Effector memory CD8-positive, alpha-beta T cell (primary cell): ENCODE measurements around the gene DIO3.
"Not testable (repeated sequence)": the region's sequence is repeated elsewhere in the genome, so short reads cannot be mapped to it uniquely, and the experiment has no call there.

Experiments used
- ATAC-seq: fragments of 150-1000 bp; cut with Tn5 transposase; replicated peaks from 2 replicates; pipeline ENCODE4 v1.10.0; 2021; ENCODE audit warnings: mild to moderate bottlenecking, moderate library complexity
- DNase-seq, 3 experiments: peaks; one replicate each; pipeline ENCODE4 v3.0.0; 2021
- H3K27ac Mint-ChIP-seq, 2 donors: one replicate each; pipeline ENCODE4 v1.8.0; 2022; ENCODE audit warnings: mild to moderate bottlenecking in 2 of 2, mixed read lengths in 2 of 2, moderate library complexity in 2 of 2
- H3K27me3 Mint-ChIP-seq, 2 donors: one replicate each; pipeline ENCODE4 v1.8.0; 2022; ENCODE audit warnings: mixed read lengths in 2 of 2
- H3K36me3 Mint-ChIP-seq: one replicate; pipeline ENCODE4 v1.8.0; 2022; ENCODE audit warnings: mild to moderate bottlenecking, moderate library complexity, mixed read lengths; ENCODE audit not compliant: insufficient read depth
- H3K4me1 Mint-ChIP-seq, 2 donors: one replicate each; pipeline ENCODE4 v1.8.0; 2022; ENCODE audit warnings: low read depth in 2 of 2, mixed read lengths in 2 of 2
- H3K4me3 Mint-ChIP-seq, 2 donors: one replicate each; pipeline ENCODE4 v1.8.0; 2022; ENCODE audit warnings: mild to moderate bottlenecking in 2 of 2, mixed read lengths in 2 of 2, moderate library complexity in 2 of 2
- H3K9me3 Mint-ChIP-seq, 2 donors: one replicate each; pipeline ENCODE4 v1.8.0; 2022; ENCODE audit warnings: mixed read lengths in 2 of 2

Gene DIO3

DNA sequence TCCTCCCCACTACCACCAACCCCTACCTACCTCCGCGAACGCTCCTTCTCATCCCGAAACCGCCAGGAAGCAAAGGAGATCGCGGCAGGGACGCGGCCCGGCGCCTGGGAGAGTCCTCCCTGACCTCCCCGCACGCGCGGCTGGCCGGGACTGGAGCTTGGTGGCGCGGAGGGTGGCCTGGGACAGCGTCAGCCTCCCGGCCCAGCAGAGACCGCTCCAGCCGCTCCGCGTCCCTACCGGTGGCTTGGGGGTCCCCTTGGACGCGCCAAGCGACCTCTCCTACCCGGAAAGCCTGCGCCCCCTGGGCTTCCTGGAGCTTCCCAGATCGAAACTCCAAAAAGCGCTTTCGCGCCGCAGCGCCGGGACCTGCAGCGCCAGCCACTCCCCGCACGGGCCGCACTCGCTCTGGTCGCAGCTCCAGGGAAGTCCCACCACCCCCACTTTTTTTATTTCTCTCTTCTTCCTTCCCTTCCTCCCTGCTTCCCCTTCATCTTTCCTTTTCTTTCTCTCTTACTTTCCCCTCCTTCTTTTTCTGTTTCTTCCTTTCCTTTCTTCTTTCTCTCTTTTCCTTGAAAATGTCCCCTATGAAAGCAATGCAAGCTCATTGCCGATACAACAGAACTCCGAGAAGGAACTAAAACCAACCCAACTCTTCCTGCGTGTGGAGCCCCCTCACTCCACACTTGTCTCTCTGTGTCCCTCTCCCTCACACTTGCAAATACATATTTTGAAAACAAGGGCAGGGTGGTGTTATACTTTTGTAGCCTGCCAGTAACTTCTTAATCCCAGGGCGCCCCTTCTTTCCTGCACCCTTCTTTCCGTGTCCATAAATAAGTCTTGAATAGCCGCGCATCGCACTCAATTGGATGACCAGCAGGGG is 3.8 kb downstream of the DIO3 start:
- ATAC-seq, result no peak
- Mint-ChIP-seq H3K27me3 (peaks cover 71 to 83% of the 10 kb centered on the region in 2 donors), H3K9me3 (no peaks in the 10 kb centered on the region), H3K4me3 (peak overlapping the region in 1 of 2 donors; percentile 3), H3K27ac (no peak overlapping the region), H3K36me3 (no peaks in the 10 kb centered on the region), H3K4me1 (peaks cover 3 to 5% of the 10 kb centered on the region in 2 donors)
- no peak for DNase-seq

DNA sequence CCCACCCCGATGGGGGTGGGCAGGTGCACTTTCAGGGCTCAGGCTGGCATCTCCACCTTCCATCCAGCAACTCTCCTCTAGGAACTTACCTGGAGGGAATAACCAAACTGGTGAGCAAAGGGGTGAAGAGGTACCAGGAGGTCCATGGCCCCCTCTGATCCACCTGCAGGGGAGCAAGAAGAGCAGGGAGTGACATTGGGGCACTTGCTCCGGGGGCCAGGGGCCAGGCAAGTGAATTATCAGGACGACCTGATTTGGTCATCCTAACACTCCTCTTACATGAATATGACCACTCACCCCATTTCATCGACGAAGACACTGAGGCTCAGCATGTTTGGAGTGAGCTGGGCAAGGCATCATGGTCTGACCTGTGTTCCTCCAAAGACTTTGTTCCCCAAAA is 6.0 kb downstream of the DIO3 start:
- ATAC-seq (no peak), DNase-seq (no peak)
- H3K27me3 Mint-ChIP-seq, result peaks cover 63 to 80% of the 10 kb centered on the region in 2 donors
- peaks cover 5 to 8% of the 10 kb centered on the region in 2 donors for H3K4me1 Mint-ChIP-seq
- H3K27ac Mint-ChIP-seq, result no peak overlapping the region
- H3K36me3 Mint-ChIP-seq, result no peaks in the 10 kb centered on the region
- no peak overlapping the region for H3K4me3 Mint-ChIP-seq
- H3K9me3 Mint-ChIP-seq, result no peaks in the 10 kb centered on the region

DNA sequence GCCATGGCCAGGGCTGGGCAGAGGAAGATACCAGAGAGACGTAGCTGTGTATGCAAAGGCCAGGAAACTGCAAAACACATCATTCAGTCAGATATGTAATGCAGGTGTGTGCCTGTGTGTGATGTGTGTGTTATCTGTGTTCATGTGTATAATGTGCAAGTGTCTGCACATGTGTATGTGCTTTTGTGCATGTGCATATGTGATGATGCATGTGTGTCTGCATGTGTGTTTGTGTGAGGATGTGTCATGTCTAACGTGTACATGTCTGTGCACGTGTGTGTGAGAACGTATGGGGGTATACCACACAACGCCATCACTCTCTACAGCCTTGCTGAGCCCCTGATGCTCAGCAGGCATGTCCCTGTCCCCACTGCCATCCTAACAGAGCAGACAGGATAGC is 9.7 kb downstream of the DIO3 start:
- ATAC-seq (no peak), DNase-seq (no peak)
- no peaks in the 10 kb centered on the region for H3K9me3 Mint-ChIP-seq
- no peak overlapping the region for H3K27ac Mint-ChIP-seq
- H3K27me3 Mint-ChIP-seq, result peaks cover 37 to 61% of the 10 kb centered on the region in 2 donors
- H3K4me1 Mint-ChIP-seq, result peaks cover 0 to 5% of the 10 kb centered on the region in 2 donors
- H3K36me3 Mint-ChIP-seq, result no peaks in the 10 kb centered on the region
- no peak overlapping the region for H3K4me3 Mint-ChIP-seq

DNA sequence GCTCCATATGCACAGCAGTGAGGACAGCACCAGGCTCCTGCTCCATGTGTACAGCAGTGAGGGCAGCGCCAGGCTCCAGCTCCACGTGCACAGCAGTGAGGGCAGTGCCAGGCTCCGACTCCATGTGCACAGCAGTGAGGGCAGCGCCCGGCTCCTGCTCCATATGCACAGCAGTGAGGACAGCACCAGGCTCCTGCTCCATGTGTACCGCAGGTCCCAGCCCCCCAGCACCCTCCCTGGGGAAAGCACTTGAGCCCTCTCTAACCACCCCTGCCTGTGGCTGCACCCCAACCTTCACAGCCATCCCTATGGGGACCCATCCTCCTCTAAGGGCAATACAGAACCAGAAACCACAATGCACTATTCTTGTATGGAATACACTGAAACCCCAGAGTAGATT is 11.2 kb downstream of the DIO3 start:
- not testable (repeated sequence) for ATAC-seq, H3K4me3 Mint-ChIP-seq, H3K9me3 Mint-ChIP-seq, DNase-seq, H3K4me1 Mint-ChIP-seq, H3K27ac Mint-ChIP-seq, H3K36me3 Mint-ChIP-seq
- peaks cover 23 to 61% of the 10 kb centered on the region in 2 donors for H3K27me3 Mint-ChIP-seq

DNA sequence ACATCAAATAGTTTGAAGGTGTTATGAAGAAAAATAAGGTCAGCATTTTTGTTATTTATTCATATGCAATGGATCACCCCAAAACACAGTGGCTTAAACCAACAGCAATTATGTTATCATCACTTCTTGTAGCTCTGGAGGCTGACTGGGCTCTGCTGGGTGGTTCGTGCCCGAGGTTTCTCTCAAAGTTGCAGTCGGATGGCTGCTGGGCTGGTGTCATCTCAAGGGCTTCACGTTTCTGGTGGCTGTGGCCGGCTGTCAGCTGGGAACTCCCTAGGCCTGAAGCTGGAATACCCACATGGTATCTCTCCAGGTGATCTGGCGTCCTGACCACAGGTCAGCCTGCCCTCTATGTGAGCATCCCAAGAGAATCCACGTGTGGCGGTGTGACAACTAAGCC is 12.0 kb downstream of the DIO3 start:
- Mint-ChIP-seq H3K27ac (no peak overlapping the region), H3K9me3 (no peaks in the 10 kb centered on the region), H3K4me1 (peaks cover 0 to 5% of the 10 kb centered on the region in 2 donors), H3K27me3 (peaks cover 24 to 61% of the 10 kb centered on the region in 2 donors), H3K4me3 (no peak overlapping the region), H3K36me3 (no peaks in the 10 kb centered on the region)
- no peak for DNase-seq
- no peak for ATAC-seq

DNA sequence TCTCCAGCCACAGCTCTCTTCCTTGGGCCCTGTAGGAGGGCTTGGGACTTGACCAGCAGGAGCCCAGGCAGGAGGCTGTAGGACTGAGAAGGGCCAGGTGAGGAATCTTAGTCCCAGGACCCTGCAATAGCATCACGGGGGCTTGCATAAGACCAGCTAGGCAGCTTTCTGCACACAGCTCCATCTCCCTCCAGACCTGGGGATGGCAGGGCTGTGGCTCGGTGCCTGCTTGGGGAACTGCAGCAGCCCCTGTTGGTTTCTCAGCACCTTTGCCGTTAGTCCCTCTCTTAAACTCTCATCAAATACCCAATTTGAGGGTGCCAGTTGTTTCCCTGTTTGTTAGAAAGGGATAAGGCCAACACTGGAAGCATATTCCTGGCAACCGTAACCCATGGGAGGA is 14.3 kb downstream of the DIO3 start:
- Mint-ChIP-seq H3K4me3 (no peak overlapping the region), H3K4me1 (peaks cover 0 to 5% of the 10 kb centered on the region in 2 donors), H3K27ac (no peak overlapping the region), H3K27me3 (peaks cover 19 to 67% of the 10 kb centered on the region in 2 donors), H3K36me3 (no peaks in the 10 kb centered on the region), H3K9me3 (no peaks in the 10 kb centered on the region)
- ATAC-seq (no peak), DNase-seq (no peak)

DNA sequence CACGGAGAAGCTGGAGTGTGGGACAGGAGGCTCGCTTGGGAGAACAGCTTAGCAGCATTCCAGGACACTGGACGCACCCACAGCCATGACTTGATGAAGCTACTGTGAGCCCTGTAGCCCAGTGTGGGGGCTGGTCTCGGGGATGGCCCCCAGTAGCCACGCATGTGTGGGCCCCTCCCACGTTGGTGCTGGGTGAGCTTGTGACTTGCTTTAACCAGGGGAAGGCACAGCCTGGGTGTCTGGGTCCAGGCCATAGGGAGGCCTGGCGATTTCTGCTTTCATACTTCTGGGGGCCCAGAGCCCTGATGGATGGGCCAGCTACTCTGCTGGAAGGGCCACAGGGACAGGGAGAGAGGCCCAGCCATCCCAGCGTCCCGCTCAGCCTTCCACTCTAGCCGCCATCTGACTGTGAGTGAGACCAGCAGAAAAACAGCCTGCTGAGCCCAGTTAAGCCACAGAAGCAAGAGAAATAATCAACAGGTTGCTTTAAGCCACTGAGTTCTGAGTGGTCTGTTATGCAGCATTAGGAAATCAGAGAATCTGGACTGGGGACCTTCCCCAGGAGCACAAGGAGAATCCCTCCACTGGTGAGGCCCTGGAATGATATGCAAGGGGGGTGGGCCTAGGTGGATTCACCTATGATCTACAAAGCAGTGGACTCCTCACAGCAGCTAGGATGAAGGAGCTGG is 16.1 kb downstream of the DIO3 start:
- H3K36me3 Mint-ChIP-seq, result no peaks in the 10 kb centered on the region
- no peak for ATAC-seq
- no peaks in the 10 kb centered on the region for H3K4me1 Mint-ChIP-seq
- no peak overlapping the region for H3K27ac Mint-ChIP-seq
- H3K9me3 Mint-ChIP-seq, result no peaks in the 10 kb centered on the region
- DNase-seq, result no peak
- no peak overlapping the region for H3K4me3 Mint-ChIP-seq
- peaks cover 23 to 73% of the 10 kb centered on the region in 2 donors for H3K27me3 Mint-ChIP-seq

DNA sequence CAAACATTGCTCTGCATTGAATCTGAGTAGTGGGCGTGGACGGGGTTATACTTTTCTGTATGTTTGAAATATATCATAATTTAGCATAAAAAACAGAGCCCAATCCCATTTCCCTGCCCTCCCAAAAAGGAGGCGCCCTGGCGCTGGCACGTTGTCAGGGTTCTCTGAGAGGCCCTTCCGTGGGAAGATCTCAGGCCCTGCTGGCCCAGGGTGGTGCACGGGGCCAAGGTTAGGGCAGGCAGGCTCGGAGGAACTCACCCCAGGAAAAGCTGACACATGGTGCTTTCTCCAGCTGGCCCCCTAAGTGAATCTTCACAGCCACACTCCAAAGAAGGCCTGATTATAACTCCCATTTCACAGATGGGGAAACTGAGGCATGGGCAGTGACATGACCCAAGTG is 17.2 kb downstream of the DIO3 start:
- no peaks in the 10 kb centered on the region for H3K4me1 Mint-ChIP-seq
- DNase-seq (no peak), ATAC-seq (no peak)
- peaks cover 23 to 73% of the 10 kb centered on the region in 2 donors for H3K27me3 Mint-ChIP-seq
- H3K9me3 Mint-ChIP-seq, result no peaks in the 10 kb centered on the region
- no peaks in the 10 kb centered on the region for H3K36me3 Mint-ChIP-seq
- no peak overlapping the region for H3K27ac Mint-ChIP-seq
- no peak overlapping the region for H3K4me3 Mint-ChIP-seq

DNA sequence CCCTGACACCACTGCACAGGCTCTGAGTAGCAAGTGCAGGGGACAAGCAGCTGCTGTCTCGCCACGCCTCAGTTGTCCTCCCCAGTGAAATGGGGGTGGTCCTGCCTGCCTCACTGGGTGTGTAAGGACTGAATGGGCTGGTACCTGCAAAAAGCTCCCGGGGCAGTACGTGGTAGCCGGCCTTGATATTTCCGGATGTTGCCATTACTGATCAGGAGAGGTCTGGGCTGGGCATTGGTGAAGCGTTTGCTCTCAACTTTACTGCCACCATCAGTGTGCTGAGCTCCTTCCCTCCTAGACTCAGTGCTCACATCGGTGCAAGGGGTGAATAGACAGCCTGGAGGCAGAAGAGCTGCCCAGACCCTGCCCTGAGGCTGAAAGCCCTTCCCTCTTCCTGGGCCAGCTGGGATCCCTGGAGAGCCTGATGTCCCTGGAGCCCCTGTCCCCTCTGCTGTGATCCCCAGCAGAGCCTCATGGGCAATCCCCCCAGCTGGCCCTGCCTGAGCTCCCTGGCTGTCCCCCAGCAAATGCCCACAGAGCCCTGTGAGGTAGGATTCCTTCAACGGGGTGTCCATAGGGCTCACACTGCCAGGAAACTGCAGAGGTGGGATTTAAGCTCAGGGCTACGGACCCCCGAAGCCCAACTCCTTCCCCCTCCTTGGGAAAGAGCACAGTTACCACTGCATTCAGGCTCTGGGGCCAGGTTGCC is 18.2 kb downstream of the DIO3 start:
- Mint-ChIP-seq H3K9me3 (no peaks in the 10 kb centered on the region), H3K36me3 (no peaks in the 10 kb centered on the region), H3K27ac (no peak overlapping the region), H3K4me3 (no peak overlapping the region), H3K4me1 (no peaks in the 10 kb centered on the region), H3K27me3 (peaks cover 21 to 67% of the 10 kb centered on the region in 2 donors)
- DNase-seq (no peak), ATAC-seq (no peak)

DNA sequence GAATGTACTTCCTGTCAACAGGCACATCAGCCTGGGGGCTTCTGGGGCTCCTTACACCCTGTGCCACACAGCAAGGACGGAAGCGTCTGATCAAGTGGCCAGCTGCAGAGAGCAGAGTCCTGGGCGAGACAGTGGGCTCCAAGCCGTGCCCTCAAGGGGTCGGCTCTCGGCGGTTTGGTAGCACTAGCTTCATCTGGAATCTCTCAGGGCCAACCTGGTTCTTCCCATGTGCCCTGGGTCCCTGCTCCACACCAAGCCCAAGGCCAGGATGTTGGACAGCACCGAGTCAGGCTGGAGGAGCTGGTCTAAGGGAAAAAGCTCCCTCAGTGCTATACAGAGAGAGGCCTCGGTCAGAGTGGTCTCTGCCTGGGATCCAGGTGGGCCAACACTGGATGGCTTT is 20.5 kb downstream of the DIO3 start:
- Mint-ChIP-seq H3K36me3 (no peaks in the 10 kb centered on the region), H3K27me3 (peaks cover 21 to 56% of the 10 kb centered on the region in 2 donors), H3K4me3 (no peak overlapping the region), H3K9me3 (no peaks in the 10 kb centered on the region), H3K4me1 (no peaks in the 10 kb centered on the region), H3K27ac (no peak overlapping the region)
- DNase-seq (no peak), ATAC-seq (no peak)

DNA sequence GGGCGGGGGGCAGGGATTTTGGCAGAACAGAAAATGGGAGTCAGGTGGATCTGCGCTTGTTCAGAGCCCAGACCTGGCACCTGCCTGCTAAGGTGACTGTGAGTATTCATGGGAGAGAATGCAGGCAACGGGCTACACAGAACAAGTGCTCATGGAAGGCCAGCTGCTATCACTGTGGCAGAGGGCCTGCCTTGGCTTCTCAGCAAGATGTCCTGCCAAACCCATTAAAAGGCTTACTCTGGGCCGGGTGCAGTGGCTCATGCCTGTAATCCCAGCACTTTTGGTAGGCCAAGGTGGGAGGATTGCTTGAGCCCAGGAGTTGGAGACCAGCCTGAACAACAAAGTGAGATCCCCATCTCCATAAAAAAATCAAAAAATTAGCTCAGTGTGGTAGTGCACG is 21.0 kb downstream of the DIO3 start:
- Mint-ChIP-seq H3K9me3 (no peaks in the 10 kb centered on the region), H3K27me3 (peaks cover 21 to 51% of the 10 kb centered on the region in 2 donors), H3K27ac (no peak overlapping the region), H3K4me3 (no peak overlapping the region), H3K36me3 (no peaks in the 10 kb centered on the region), H3K4me1 (no peaks in the 10 kb centered on the region)
- DNase-seq, result no peak
- ATAC-seq, result no peak

DNA sequence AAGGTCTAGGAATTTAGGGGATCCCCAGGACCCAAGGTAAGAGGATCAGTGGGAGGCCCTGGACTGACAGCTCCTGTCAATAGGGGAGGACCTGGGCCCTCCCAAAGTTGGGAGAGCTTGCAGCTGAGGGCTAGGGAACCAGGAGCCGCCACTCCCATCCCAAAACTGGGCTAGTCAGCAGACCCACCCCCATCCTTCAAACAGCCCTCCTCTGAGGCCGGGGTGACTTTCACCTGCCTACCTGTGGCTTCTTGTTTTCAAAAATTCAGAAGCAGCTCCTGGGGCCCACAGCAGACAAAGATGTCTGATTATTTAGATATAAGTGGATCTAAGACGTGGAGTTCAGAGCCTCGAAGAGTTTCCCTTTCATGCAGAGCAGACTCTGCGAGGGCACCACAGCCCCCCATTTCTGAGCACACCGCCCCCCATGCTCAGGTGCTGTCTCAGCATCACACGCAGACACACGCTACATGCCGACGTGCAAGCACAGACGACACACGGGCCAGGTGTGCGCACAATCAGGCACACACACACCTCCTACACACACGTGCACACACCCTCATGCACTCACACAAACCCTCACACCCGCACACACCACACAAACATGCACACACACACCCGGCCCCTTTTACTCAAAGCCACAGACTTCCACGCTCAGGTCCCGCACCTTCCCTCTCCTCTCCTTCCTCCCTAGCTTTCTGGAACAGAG is 21.9 kb downstream of the DIO3 start:
- Mint-ChIP-seq H3K27ac (no peak overlapping the region), H3K36me3 (no peaks in the 10 kb centered on the region)
- no peak for ATAC-seq

DNA sequence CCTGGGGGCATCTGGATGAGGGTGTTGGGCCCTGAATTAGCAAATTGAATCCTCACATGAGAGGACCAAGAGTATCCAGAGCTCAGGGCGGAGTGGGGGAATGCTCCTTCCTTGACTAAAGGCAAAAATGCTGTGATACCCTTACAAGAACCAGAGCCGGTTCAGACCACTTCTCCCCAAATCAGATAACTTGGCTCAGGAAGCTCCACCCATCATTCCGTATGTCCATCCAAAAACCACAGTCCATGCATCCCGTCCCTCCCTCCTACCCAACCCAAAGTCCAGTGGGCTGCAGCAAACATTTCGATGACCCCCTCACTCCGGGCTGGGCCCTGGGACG is 22.4 kb downstream of the DIO3 start:
- H3K4me1 Mint-ChIP-seq, result no peaks in the 10 kb centered on the region
- DNase-seq, result no peak
- ATAC-seq, result no peak
- H3K4me3 Mint-ChIP-seq, result no peak overlapping the region
- no peak overlapping the region for H3K27ac Mint-ChIP-seq
- peaks cover 13 to 37% of the 10 kb centered on the region in 2 donors for H3K27me3 Mint-ChIP-seq
- no peaks in the 10 kb centered on the region for H3K9me3 Mint-ChIP-seq
- no peaks in the 10 kb centered on the region for H3K36me3 Mint-ChIP-seq

More for the DNA sequence above, 21.9 kb downstream of the DIO3 start:
- H3K4me1 Mint-ChIP-seq, result no peaks in the 10 kb centered on the region
- DNase-seq, result no peak
- H3K27me3 Mint-ChIP-seq, result peaks cover 14 to 42% of the 10 kb centered on the region in 2 donors
- H3K4me3 Mint-ChIP-seq, result no peak overlapping the region
- no peaks in the 10 kb centered on the region for H3K9me3 Mint-ChIP-seq
